K562 (cell line): ENCODE results near the gene SYNJ2. TPM values are rescaled to one million over a fixed set of nuclear protein-coding genes. Genes with fewer than 3 reads are reported as not detected.

Experiments
- ATF1 ChIP-seq, 2 experiments: fragments of 450-650 bp in 1 of 2; IDR thresholded peaks; 2 replicates each; pipeline ENCODE4 v1.6.1; 2016; ENCODE audit warnings: missing compliant biosample characterization in 1 of 2, missing genetic modification characterization in 1 of 2
- BHLHE40 ChIP-seq: IDR thresholded peaks from 2 replicates; pipeline ENCODE4 v1.6.1; 2011; ENCODE audit warnings: low read length, improper control_type of control experiment
- BRF1 ChIP-seq: IDR thresholded peaks from 3 replicates; pipeline ENCODE4 v1.6.1; 2011; ENCODE audit warnings: borderline replicate concordance, mild to moderate bottlenecking; ENCODE audit not compliant: insufficient read length; ENCODE audit errors: extremely low read depth
- ILF3 ChIP-seq: fragments of 450-650 bp; IDR thresholded peaks from 2 replicates; pipeline ENCODE4 v1.6.1; 2018; ENCODE audit warnings: antibody characterized with exemption, mild to moderate bottlenecking, moderate library complexity, borderline replicate concordance
- MAFK ChIP-seq: IDR thresholded peaks from 2 replicates; pipeline ENCODE4 v1.6.1; 2011; ENCODE audit warnings: low read length, improper control_type of control experiment
- MEF2A ChIP-seq: IDR thresholded peaks from 2 replicates; pipeline ENCODE4 v1.6.1; 2011; ENCODE audit warnings: low read depth, mild to moderate bottlenecking, low read length, moderate library complexity; ENCODE audit not compliant: control insufficient read depth
- NFE2 ChIP-seq: IDR thresholded peaks from 2 replicates; pipeline ENCODE4 v1.6.1; 2014; ENCODE audit warnings: antibody characterized with exemption, low read depth
- PRMT5 ChIP-seq: sonication (generic); formaldehyde crosslinking; IDR thresholded peaks from 2 replicates; pipeline ENCODE4 v1.5.0; 2020; ENCODE audit warnings: missing genetic modification reagents
- RREB1 ChIP-seq: fragments of 250-450 bp; sonication (Bioruptor Pico); IDR thresholded peaks from 2 replicates; pipeline ENCODE4 v1.4.0; 2020
- SIX5 ChIP-seq, 2 experiments: IDR thresholded peaks; 2 replicates each; pipeline ENCODE4 v1.6.1; 2011; ENCODE audit warnings: low read length in 2 of 2, borderline replicate concordance in 1 of 2, low read depth in 1 of 2, mild to moderate bottlenecking in 1 of 2, moderate library complexity in 1 of 2; ENCODE audit not compliant: insufficient read depth in 1 of 2
- TBL1XR1 ChIP-seq, 2 experiments: IDR thresholded peaks; 2 replicates each; pipeline ENCODE4 v1.6.1; 2012; ENCODE audit warnings: improper control_type of control experiment in 2 of 2, low read length in 2 of 2, mild to moderate bottlenecking in 1 of 2
- TCF3 ChIP-seq: sonication (generic); formaldehyde crosslinking; IDR thresholded peaks from 2 replicates; pipeline ENCODE4 v1.4.0; 2020; ENCODE audit warnings: mild to moderate bottlenecking, missing genetic modification reagents
- TFAP4 ChIP-seq: sonication (generic); formaldehyde crosslinking; IDR thresholded peaks from 2 replicates; pipeline ENCODE4 v1.8.0; 2022; ENCODE audit warnings: missing genetic modification reagents, mild to moderate bottlenecking, moderate library complexity, borderline replicate concordance
- ZBTB2 ChIP-seq: fragments of 450-650 bp; IDR thresholded peaks from 2 replicates; pipeline ENCODE4 v1.6.1; 2016; ENCODE audit warnings: antibody characterized with exemption
- ZFP36 ChIP-seq: fragments of 150-350 bp; IDR thresholded peaks from 2 replicates; pipeline ENCODE4 v1.6.1; 2018; ENCODE audit warnings: low read length, low read depth; ENCODE audit not compliant: partially characterized antibody
- ZNF253 ChIP-seq: fragments of 250-450 bp; sonication (Bioruptor Pico); conservative IDR thresholded peaks from 2 replicates; pipeline ENCODE4 v1.6.1; 2021; ENCODE audit warnings: mild to moderate bottlenecking
- ZNF263 ChIP-seq: sonication (generic); formaldehyde crosslinking; IDR thresholded peaks from 2 replicates; pipeline ENCODE4 v1.8.0; 2022; ENCODE audit warnings: mild to moderate bottlenecking, missing genetic modification reagents, borderline replicate concordance
- ZNF740 ChIP-seq, 3 experiments: fragments of 200-800 bp in 1 of 3; sonication (Bioruptor generic) in 1 of 3; sonication (generic) in 1 of 3; formaldehyde crosslinking in 1 of 3; IDR thresholded peaks; 2 replicates each; pipeline versions ENCODE4 v1.6.1 to v1.8.0; 2016 to 2022; ENCODE audit warnings: mild to moderate bottlenecking in 2 of 3, missing compliant biosample characterization in 2 of 3, missing genetic modification characterization in 2 of 3, missing genetic modification reagents in 1 of 3
- polyA plus RNA-seq, 8 experiments: library from polyadenylated mRNA; depleted of rRNA in 4 of 8; stranded (reverse) in 5 of 8; unstranded in 3 of 8; fragments of >200 nt; fragmentation: Nextera tagmentation in 2 of 8; fragmentation: Illumina TruSeq in 1 of 8; extraction: Ambion mirVana in 2 of 8; extraction: Trizol in 1 of 8; gene quantifications; 2 replicates each; pipeline versions ENCODE4 v1.2.1 to v1.2.3, GENCODE V29; 2011 to 2014; ENCODE audit warnings: inconsistent platforms in 1 of 8, missing spikeins in 1 of 8
- total RNA-seq, 7 experiments: library from RNA; depleted of rRNA in 6 of 7; stranded (reverse); fragments of >200 nt in 6 of 7; fragmentation: Illumina TruSeq in 2 of 7; extraction: Trizol in 2 of 7; gene quantifications; 2 replicates each; pipeline versions ENCODE4 v1.2.1 to v1.2.3, GENCODE V29; 2011 to 2021; ENCODE audit warnings: low replicate concordance in 1 of 7

SYNJ2 gene
- total and polyA plus RNA-seq, 9 of the 15 experiments (the other 6 are each of a cell fraction or from before 2014, with no cell fraction given) = 3.0 to 27.7 (median 17.8) TPM

- TF ChIP-seq RREB1 (CRISPR knock-in tag) (no peak), BRF1 (no peak), ZFP36 (no peak), SIX5 (IDR thresholded peaks at IDR 0.05; ENCODE audit: borderline replicate concordance in 1 of 2, insufficient read depth in 1 of 2, low read depth in 1 of 2, low read length in 2 of 2) (no peak), ZNF263 (CRISPR knock-in tag) (no peak), TBL1XR1 (IDR thresholded peaks at IDR 0.05; ENCODE audit: low read length in 2 of 2) (no peak), MEF2A (no peak), PRMT5 (CRISPR knock-in tag) (no peak), MAFK (no peak), TCF3 (peak; percentile 81), BHLHE40 (no peak), ZBTB2 (no peak), NFE2 (no peak), ZNF253 (CRISPR knock-in tag) (no peak), ZNF740 (CRISPR knock-in tag; IDR thresholded peaks at IDR 0.05) (no peak), ZNF740 (tag; IDR thresholded peaks at IDR 0.05) (no peak), ATF1 (CRISPR knock-in tag; IDR thresholded peaks at IDR 0.05) (no peak), ATF1 (tag; IDR thresholded peaks at IDR 0.05) (no peak), TFAP4 (peak; percentile 84), ILF3 (no peak)
Observed at GRCh38 chr6:157962601-157963302, 18.9 kb upstream of the SYNJ2 start (continued).
